ENCODE data around the gene HS3ST2. TPM values are rescaled to one million over a fixed set of nuclear protein-coding genes. Genes with fewer than 3 reads are reported as not detected.
"Not testable (repeated sequence)": the region's sequence is repeated elsewhere in the genome, so short reads cannot be mapped to it uniquely, and the experiment has no call there.

Gene HS3ST2
- total RNA-seq, 1 donor from 2014 or later = 0.20 TPM

DNA sequence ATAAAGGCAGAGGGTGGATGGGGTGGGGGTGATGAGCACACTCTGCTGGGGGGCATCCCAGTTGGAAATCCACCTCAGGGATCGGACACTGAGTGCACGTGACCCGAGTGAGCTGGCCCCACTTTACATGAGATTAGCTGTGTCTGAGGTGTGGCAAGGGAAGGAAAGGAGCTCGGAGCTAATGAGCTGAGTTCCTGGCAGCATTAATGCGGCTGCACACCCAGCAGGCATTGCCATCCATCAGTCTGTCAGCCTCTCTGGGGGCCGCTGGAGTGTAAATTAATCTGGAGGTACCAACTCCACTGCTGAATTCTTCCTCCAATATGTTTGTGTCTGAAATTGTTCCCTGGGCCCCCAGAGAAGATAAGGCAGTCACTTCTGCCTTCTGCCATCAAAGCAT is 65.5 kb downstream of the HS3ST2 start:
- DNase-seq = no peak

DNA sequence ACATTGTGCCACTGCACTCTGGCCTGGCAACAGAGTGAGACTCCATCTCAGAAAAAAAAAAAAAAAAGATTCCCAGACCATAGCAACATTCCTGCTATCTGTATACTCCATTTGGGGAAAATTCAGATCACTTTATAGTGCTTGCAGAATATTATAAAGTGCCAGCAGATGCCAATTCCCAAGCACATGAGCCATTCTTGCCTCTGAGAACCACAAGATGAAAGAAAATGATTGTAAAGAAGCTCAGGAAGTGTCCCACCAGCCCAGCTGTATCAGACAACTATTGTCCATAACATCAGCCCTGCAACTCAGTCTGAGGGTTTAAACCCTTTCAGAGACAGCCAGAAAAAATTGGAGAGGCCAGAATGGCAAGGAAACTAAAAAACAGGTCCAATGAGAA is 69.0 kb downstream of the HS3ST2 start:
- no peak for DNase-seq

DNA sequence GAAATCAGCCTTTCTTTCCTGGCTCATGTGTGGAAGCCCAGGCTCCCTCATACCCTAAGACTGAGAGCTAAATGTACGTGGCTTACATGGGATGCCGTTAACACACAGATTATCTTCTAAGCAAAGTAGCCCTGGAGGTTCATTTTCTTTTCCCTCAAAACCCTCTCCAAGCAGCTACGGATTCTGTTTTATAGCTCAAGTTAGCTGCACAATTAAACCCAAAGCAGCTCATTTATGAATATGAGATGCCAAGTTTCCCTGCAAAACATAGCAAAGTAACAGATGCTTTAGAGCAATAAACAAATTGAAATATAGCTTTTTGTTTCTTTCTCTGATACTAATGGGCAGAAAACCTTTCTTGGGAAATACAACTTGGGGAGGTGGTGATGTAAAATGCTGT is 72.0 kb downstream of the HS3ST2 start:
- no peak for DNase-seq

DNA sequence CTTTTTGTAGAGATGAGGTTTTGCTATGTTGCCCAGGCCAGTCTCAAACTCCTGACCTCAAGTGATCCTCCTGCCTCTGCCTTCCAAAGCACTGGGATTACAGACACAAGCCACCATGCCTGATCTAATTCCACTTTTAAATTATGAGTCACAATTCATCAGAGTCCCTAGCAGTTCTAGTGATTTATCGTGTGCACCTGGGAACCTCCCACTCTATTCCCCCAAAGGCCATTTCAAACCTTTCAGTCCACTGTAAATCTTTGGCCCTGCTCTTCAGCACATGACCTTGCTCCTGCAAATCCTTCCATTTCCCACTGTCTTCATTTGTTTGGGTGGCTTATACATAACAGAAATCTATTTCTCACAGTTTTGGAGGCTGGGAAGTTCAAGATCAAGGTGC is 73.0 kb downstream of the HS3ST2 start:
- DNase-seq = no peak

DNA sequence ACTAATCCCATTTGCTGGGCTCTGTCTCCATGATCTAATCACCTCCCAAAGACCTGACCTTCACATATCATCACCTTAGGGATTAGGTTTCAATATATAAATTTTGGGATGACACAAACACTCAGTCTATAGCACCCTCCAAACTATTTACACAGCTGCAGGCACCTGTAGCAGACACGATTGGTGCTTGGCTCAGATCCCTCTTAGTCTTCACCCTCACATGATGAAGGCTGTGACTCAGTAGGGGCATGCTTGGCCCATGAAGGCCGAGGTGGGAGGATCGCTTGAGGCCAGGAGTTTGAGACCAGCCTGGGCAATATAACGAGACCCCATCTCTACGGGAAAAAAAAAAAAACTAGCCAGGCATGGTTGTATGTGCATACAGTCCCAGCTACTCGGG is 73.5 kb downstream of the HS3ST2 start:
- DNase-seq = no peak

DNA sequence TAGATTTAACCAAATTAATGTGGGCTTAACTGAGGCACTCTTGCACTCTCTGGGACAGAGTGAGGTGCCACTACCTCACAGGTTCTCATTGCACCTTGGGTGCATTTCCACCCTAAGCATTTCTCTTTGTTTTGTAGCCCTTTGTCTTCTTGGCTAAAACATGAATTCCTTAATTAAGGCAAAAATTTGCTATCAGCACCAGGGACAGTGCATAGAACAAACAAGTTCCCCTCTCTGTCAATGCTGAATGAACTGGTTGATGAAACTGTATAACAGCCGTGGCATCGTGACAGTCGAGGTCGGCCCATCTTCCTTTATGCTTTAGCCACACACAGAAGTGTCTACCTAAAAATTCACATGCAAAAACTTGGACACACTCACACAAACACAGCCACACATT is 74.8 kb downstream of the HS3ST2 start:
- no peak for DNase-seq

GRCh38 chr16:22890976-22891375 is 77.0 kb downstream of the HS3ST2 start:
- no peak for DNase-seq

- DNase-seq = no peak
These were observed 83.2 kb downstream of the HS3ST2 start for GRCh38 chr16:22897184-22897583.

GRCh38 chr16:22898131-22898530 is 84.2 kb downstream of the HS3ST2 start:
- no peak for DNase-seq

GRCh38 chr16:22898874-22899348 is 84.9 kb downstream of the HS3ST2 start:
- DNase-seq = peak; percentile 75

- not testable (repeated sequence) for DNase-seq
These were observed 85.6 kb downstream of the HS3ST2 start for GRCh38 chr16:22899567-22899966.

DNA sequence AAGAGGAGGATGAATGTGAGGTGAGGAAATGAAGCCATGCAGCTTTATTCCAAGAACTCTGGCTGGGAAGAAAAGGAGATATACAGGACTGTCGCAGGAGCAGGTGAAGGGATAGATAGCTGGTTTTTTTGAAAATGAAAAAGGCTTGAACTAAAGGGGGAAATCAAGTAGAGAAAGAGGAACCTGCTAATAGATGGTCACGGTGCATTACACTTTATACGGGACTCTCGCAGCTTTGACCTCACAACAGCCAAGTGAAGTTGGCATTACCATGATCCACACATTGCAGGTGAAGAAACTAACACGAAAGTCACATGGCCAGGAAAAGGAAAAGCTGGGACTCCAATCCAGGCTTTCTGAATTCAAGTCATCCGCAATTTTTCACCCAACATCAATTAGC is 86.9 kb downstream of the HS3ST2 start:
- DNase-seq = no peak

- no peak for DNase-seq
These were observed 87.6 kb downstream of the HS3ST2 start for GRCh38 chr16:22901563-22901962.

DNA sequence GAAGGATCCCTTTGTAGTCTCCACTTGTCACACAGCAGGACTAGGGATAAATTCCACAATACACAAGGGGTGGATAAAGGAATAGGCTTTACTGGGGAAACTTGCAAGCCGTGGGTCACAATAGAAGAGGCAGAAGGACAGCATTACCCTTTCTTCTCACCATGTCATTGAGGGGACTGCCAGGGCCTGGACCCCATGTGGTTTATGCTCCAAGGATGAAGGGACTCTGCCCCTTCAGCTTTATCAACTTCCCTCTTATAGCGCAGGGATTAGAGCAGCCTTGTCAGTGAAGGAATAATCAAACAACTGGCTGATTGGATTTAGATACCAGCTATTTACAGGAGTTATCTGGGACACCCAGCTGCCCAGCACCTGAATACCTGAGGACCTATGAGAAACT is 89.8 kb downstream of the HS3ST2 start:
- no peak for DNase-seq

DNA sequence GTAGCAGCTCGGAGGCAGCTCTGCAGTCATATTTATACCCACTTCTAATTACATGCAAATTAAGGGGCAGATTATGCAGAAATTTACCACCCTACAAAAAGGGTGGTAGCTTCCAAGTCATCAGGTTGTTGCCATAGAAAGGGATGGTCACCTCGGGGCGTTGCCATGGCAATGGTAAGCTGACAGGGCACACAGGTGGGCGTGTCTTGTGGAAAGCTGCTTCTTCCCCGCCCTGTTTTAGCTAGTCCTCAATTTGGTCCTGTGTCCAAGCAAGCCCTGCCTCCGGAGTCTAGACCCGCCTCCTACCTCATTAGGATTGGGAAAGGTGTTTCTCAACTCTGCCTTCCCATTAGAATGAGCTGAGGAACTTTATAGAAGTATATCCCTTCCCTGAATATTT is 98.7 kb downstream of the HS3ST2 start:
- no peak for DNase-seq

- no peak for DNase-seq
These were observed 101.0 kb downstream of the HS3ST2 start for GRCh38 chr16:22915003-22915402.

GRCh38 chr16:22923491-22923890 is 109.5 kb downstream of the HS3ST2 start:
- no peak for DNase-seq

DNA sequence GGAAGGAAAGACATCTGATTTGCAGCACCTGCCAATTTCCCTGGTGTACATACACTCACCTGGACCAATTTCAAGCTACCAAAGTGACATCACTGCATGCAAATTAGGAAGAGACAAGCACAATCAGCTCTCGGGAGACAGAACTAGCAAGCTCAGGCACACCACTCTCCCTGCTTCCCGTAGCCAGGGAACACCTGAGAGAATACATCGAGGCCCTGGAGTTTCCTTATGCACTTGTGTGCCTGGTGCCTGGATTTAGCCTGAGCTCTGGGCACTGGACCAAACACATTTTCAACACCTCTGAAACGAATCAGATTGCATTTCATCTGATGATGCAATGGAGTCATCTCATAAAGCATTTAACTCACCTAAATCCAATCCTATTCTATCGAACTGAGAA is 110.5 kb downstream of the HS3ST2 start:
- DNase-seq = no peak

GRCh38 chr16:22926105-22926751 is 112.3 kb downstream of the HS3ST2 start:
- no peak for DNase-seq

- no peak for DNase-seq
These were observed 113.3 kb downstream of the HS3ST2 start for GRCh38 chr16:22927306-22927705.

- no peak for DNase-seq
These were observed 115.0 kb downstream of the HS3ST2 start for GRCh38 chr16:22928882-22929435.

DNA sequence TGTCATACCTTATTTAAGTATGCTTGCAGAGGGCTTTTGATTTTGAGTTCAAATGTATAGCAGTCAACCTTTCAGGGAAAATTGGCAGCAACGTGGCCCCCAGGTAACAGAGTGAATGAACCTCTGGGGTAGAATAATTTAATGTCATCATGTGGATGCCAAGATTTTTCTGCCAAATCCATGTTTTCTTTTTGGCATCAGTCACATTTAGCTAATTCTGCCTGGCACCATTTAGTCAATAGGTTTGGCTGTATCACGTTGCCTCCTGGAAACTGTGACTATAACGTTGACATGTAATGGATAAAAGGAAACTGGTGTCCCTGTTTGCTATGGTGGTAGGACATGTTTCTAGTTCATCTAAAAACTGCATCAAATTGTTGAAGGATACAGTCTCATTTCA is 115.5 kb downstream of the HS3ST2 start:
- DNase-seq = no peak

GRCh38 chr16:22932032-22932771 is 118.2 kb downstream of the HS3ST2 start:
- DNase-seq = no peak

- DNase-seq = no peak
These were observed 119.2 kb downstream of the HS3ST2 start for GRCh38 chr16:22933173-22933572.

Data from skin of body (tissue), 2 donors.